ENCODE measurements around the gene MCTP1. TPM values are rescaled to one million over a fixed set of nuclear protein-coding genes. Genes with fewer than 3 reads are reported as not detected.

Gene MCTP1
- total and polyA plus RNA-seq, 2 of the 8 experiments (the other 6 are each of a cell fraction or from before 2014, with no cell fraction given), result 0.56 to 3.4 TPM

GRCh38 chr5:94818904-94819303 is 466.0 kb downstream of the MCTP1 start (continued):
- TF ChIP-seq CHD7 (IDR thresholded peaks at IDR 0.05; ENCODE audit: insufficient replicate concordance, low read length) (no peak), BRCA1 (IDR thresholded peaks at IDR 0.05; ENCODE audit: low read depth, low read length) (no peak), HDAC2 (IDR thresholded peaks at IDR 0.05; ENCODE audit: borderline replicate concordance in 1 of 2, low read depth in 2 of 2, low read length in 2 of 2) (no peak), TBP (IDR thresholded peaks at IDR 0.05; ENCODE audit: low read depth, low read length) (no peak)

Data from H1 (cell line).